Liver (tissue), 9 donors: Measurements from ENCODE around the gene CDH4. TPM values are rescaled to one million over a fixed set of nuclear protein-coding genes. Genes with fewer than 3 reads are reported as not detected.

Experiments used
- DNase-seq: peaks from one replicate; pipeline ENCODE4 v3.0.0-alpha.2; 2017; ENCODE audit warnings: low spot score
- H3K27ac ChIP-seq, 2 donors: one replicate each; pipeline ENCODE4 v1.7.0; 2013; ENCODE audit warnings: inconsistent platforms in 2 of 2, low read length in 2 of 2, control low read depth in 1 of 2, low read depth in 1 of 2, mild to moderate bottlenecking in 1 of 2
- H3K27me3 ChIP-seq, 4 donors: one replicate each; pipeline versions ENCODE4 v1.6.1 to v1.7.0; 2013; ENCODE audit warnings: low read length in 3 of 4, inconsistent platforms in 1 of 4, mild to moderate bottlenecking in 1 of 4, moderate library complexity in 1 of 4; ENCODE audit not compliant: control insufficient read depth in 4 of 4, insufficient read depth in 4 of 4
- H3K36me3 ChIP-seq, 4 donors: one replicate each; pipeline versions ENCODE4 v1.6.1 to v1.7.0; 2013; ENCODE audit warnings: low read length in 3 of 4, mild to moderate bottlenecking in 3 of 4, low read depth in 1 of 4, moderate library complexity in 1 of 4; ENCODE audit not compliant: control insufficient read depth in 4 of 4, insufficient read depth in 3 of 4
- H3K4me1 ChIP-seq, 4 donors: one replicate each; pipeline versions ENCODE4 v1.6.1 to v1.7.0; 2013; ENCODE audit warnings: low read length in 3 of 4, mild to moderate bottlenecking in 3 of 4, moderate library complexity in 1 of 4; ENCODE audit not compliant: control insufficient read depth in 4 of 4, insufficient read depth in 4 of 4
- H3K4me3 ChIP-seq, 3 donors: one replicate each; pipeline versions ENCODE4 v1.6.1 to v1.7.0; 2013; ENCODE audit warnings: low read length in 3 of 3, control low read depth in 1 of 3, low read depth in 1 of 3, mild to moderate bottlenecking in 1 of 3
- H3K9ac ChIP-seq, 2 donors: one replicate each; pipeline ENCODE4 v1.7.0; 2013; ENCODE audit warnings: low read length in 2 of 2, mild to moderate bottlenecking in 2 of 2, moderate library complexity in 2 of 2, control low read depth in 1 of 2, low read depth in 1 of 2
- H3K9me3 ChIP-seq, 4 donors: one replicate each; pipeline versions ENCODE4 v1.6.1 to v1.7.0; 2013; ENCODE audit warnings: low read length in 3 of 4; ENCODE audit not compliant: control insufficient read depth in 4 of 4
- EGR1 ChIP-seq, 2 donors: IDR thresholded peaks; 2 replicates each; pipeline ENCODE4 v1.6.1; 2016 to 2018; ENCODE audit warnings: antibody characterized with exemption in 2 of 2, low read depth in 2 of 2
- FOXA1 ChIP-seq: IDR thresholded peaks from 2 replicates; pipeline ENCODE4 v1.6.1; 2016; ENCODE audit warnings: antibody characterized with exemption
- FOXA2 ChIP-seq: IDR thresholded peaks from 2 replicates; pipeline ENCODE4 v1.6.1; 2016; ENCODE audit warnings: antibody characterized with exemption
- GABPA ChIP-seq, 2 donors: IDR thresholded peaks in 1 of 2; conservative IDR thresholded peaks in 1 of 2; 2 replicates each; pipeline ENCODE4 v1.6.1; 2016; ENCODE audit warnings: antibody characterized with exemption in 2 of 2, mild to moderate bottlenecking in 1 of 2, moderate library complexity in 1 of 2
- HNF4A ChIP-seq, 2 donors: conservative IDR thresholded peaks; 2 replicates each; pipeline ENCODE4 v1.6.1; 2016; ENCODE audit warnings: antibody characterized with exemption in 2 of 2, mild to moderate bottlenecking in 2 of 2
- HNF4G ChIP-seq: IDR thresholded peaks from 2 replicates; pipeline ENCODE4 v1.6.1; 2016; ENCODE audit warnings: antibody characterized with exemption
- JUND ChIP-seq, 2 donors: IDR thresholded peaks; 2 replicates each; pipeline ENCODE4 v1.6.1; 2016; ENCODE audit warnings: antibody characterized with exemption in 2 of 2
- NR2F2 ChIP-seq: IDR thresholded peaks from 2 replicates; pipeline ENCODE4 v1.6.1; 2016; ENCODE audit warnings: antibody characterized with exemption
- RAD21 ChIP-seq, 2 donors: IDR thresholded peaks; 2 replicates each; pipeline ENCODE4 v1.6.1; 2016; ENCODE audit warnings: antibody characterized with exemption in 2 of 2, mild to moderate bottlenecking in 2 of 2
- RXRA ChIP-seq, 2 donors: IDR thresholded peaks; 2 replicates each; pipeline ENCODE4 v1.6.1; 2017 to 2018; ENCODE audit warnings: antibody characterized with exemption in 2 of 2, mild to moderate bottlenecking in 1 of 2
- SP1 ChIP-seq: IDR thresholded peaks from 2 replicates; pipeline ENCODE4 v1.6.1; 2018; ENCODE audit warnings: antibody characterized with exemption, mild to moderate bottlenecking
- TAF1 ChIP-seq: conservative IDR thresholded peaks from 2 replicates; pipeline ENCODE4 v1.6.1; 2016; ENCODE audit warnings: antibody characterized with exemption, mild to moderate bottlenecking
- YY1 ChIP-seq: IDR thresholded peaks from 2 replicates; pipeline ENCODE4 v1.6.1; 2016; ENCODE audit warnings: antibody characterized with exemption, mild to moderate bottlenecking
- WGBS: extraction: QIAGEN DNeasy Blood & Tissue Kit; methylation state at CpG from one replicate; pipeline ENCODE4 v1.1.7; 2013; 5-methylcytosine and 5-hydroxymethylcytosine counted together
- polyA plus RNA-seq, 2 donors: library from polyadenylated mRNA; stranded (reverse) in 1 of 2; unstranded in 1 of 2; fragments of 200-250 nt in 1 of 2; fragments of >200 nt in 1 of 2; fragmentation: Nextera tagmentation in 1 of 2; extraction: Ambion mirVana in 1 of 2; gene quantifications; one replicate each; pipeline versions ENCODE4 v1.2.1 to v1.2.3, GENCODE V29; 2013 to 2015
- total RNA-seq, 2 donors: library from RNA; depleted of rRNA; stranded (reverse); fragments of >200 nt; gene quantifications; one replicate each; pipeline ENCODE4 v1.2.3, GENCODE V29; 2014
- TF ChIP-seq, protein P1 (sequence below): IDR thresholded peaks from 2 replicates; pipeline ENCODE4 v1.6.1; 2016; ENCODE audit warnings: antibody characterized with exemption, mild to moderate bottlenecking
- TF ChIP-seq, protein P2 (sequence below): IDR thresholded peaks from 2 replicates; pipeline ENCODE4 v1.6.1; 2016; ENCODE audit warnings: antibody characterized with exemption
- TF ChIP-seq, protein P3 (sequence below): fragments of 150-350 bp; IDR thresholded peaks from 2 replicates; pipeline ENCODE4 v1.5.1; 2017; ENCODE audit warnings: improper control_type of control experiment, low read depth, low read length; ENCODE audit not compliant: missing input control
- TF ChIP-seq, protein P4 (sequence below): IDR thresholded peaks from 2 replicates; pipeline ENCODE4 v1.6.1; 2016; ENCODE audit warnings: antibody characterized with exemption
- TF ChIP-seq, protein P5 (sequence below): IDR thresholded peaks from 2 replicates; pipeline ENCODE4 v1.6.1; 2016; ENCODE audit warnings: antibody characterized with exemption
- donor health status: healthy.
- donor health status: healthy.
- donor health status: healthy.
- donor health status: healthy.
- donor health status: healthy.

CDH4 gene
- total and polyA plus RNA-seq, 4 donors, result 0.03 to 0.25 (median 0.19) TPM; not detected in 1

DNA sequence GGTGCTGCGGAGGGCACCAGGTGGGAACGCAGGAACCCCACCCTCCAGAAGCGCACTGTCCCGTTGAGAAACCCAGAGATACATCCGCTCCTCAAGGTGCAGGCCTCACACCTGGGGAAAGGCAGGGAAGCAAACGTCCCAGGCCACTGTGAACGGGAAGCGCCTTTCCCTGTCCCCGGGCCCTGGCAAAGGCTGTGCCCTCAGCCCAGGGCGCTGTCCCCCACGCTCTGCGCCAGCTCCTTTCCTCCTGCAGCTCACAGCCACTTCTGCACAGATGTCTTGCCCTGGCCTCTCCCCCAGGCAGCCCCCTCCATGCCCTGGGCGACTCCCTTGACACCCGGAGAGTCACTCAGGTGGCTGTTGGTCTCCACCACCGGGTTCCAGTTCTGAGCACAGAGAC lies 609.8 kb downstream of the CDH4 start:
- Histone ChIP-seq H3K27me3 (no peaks in the 10 kb centered on the region), H3K4me3 (no peak overlapping the region), H3K4me1 (no peaks in the 10 kb centered on the region), H3K9ac (no peak overlapping the region), H3K27ac (no peak overlapping the region), H3K36me3 (no peaks in the 10 kb centered on the region), H3K9me3 (peaks cover 0 to 2% (median 0%) of the 10 kb centered on the region in 4 donors)
- WGBS, result 89% methylated on average over 15 of the region's 15 CpGs
- DNase-seq, result no peak
- TF ChIP-seq, protein P1, sequence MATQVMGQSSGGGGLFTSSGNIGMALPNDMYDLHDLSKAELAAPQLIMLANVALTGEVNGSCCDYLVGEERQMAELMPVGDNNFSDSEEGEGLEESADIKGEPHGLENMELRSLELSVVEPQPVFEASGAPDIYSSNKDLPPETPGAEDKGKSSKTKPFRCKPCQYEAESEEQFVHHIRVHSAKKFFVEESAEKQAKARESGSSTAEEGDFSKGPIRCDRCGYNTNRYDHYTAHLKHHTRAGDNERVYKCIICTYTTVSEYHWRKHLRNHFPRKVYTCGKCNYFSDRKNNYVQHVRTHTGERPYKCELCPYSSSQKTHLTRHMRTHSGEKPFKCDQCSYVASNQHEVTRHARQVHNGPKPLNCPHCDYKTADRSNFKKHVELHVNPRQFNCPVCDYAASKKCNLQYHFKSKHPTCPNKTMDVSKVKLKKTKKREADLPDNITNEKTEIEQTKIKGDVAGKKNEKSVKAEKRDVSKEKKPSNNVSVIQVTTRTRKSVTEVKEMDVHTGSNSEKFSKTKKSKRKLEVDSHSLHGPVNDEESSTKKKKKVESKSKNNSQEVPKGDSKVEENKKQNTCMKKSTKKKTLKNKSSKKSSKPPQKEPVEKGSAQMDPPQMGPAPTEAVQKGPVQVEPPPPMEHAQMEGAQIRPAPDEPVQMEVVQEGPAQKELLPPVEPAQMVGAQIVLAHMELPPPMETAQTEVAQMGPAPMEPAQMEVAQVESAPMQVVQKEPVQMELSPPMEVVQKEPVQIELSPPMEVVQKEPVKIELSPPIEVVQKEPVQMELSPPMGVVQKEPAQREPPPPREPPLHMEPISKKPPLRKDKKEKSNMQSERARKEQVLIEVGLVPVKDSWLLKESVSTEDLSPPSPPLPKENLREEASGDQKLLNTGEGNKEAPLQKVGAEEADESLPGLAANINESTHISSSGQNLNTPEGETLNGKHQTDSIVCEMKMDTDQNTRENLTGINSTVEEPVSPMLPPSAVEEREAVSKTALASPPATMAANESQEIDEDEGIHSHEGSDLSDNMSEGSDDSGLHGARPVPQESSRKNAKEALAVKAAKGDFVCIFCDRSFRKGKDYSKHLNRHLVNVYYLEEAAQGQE, result no peak
- TF ChIP-seq YY1, result no peak
- TF ChIP-seq, protein P2, sequence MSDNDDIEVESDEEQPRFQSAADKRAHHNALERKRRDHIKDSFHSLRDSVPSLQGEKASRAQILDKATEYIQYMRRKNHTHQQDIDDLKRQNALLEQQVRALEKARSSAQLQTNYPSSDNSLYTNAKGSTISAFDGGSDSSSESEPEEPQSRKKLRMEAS, result no peak
- TF ChIP-seq, protein P3, sequence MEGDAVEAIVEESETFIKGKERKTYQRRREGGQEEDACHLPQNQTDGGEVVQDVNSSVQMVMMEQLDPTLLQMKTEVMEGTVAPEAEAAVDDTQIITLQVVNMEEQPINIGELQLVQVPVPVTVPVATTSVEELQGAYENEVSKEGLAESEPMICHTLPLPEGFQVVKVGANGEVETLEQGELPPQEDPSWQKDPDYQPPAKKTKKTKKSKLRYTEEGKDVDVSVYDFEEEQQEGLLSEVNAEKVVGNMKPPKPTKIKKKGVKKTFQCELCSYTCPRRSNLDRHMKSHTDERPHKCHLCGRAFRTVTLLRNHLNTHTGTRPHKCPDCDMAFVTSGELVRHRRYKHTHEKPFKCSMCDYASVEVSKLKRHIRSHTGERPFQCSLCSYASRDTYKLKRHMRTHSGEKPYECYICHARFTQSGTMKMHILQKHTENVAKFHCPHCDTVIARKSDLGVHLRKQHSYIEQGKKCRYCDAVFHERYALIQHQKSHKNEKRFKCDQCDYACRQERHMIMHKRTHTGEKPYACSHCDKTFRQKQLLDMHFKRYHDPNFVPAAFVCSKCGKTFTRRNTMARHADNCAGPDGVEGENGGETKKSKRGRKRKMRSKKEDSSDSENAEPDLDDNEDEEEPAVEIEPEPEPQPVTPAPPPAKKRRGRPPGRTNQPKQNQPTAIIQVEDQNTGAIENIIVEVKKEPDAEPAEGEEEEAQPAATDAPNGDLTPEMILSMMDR, result no peak
- TF ChIP-seq EGR1 (IDR thresholded peaks at IDR 0.05; ENCODE audit: low read depth in 2 of 2), result no peak
- TF ChIP-seq FOXA1, result no peak
- no peak for TF ChIP-seq TAF1
- no peak for TF ChIP-seq JUND (IDR thresholded peaks at IDR 0.05)
- no peak for TF ChIP-seq RXRA (IDR thresholded peaks at IDR 0.05)
- TF ChIP-seq FOXA2, result no peak
- no peak for TF ChIP-seq RAD21 (IDR thresholded peaks at IDR 0.05)
- TF ChIP-seq, protein P4, sequence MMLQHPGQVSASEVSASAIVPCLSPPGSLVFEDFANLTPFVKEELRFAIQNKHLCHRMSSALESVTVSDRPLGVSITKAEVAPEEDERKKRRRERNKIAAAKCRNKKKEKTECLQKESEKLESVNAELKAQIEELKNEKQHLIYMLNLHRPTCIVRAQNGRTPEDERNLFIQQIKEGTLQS, result no peak
- TF ChIP-seq HNF4A (conservative IDR thresholded peaks at IDR 0.05), result no peak
- TF ChIP-seq, protein P5, sequence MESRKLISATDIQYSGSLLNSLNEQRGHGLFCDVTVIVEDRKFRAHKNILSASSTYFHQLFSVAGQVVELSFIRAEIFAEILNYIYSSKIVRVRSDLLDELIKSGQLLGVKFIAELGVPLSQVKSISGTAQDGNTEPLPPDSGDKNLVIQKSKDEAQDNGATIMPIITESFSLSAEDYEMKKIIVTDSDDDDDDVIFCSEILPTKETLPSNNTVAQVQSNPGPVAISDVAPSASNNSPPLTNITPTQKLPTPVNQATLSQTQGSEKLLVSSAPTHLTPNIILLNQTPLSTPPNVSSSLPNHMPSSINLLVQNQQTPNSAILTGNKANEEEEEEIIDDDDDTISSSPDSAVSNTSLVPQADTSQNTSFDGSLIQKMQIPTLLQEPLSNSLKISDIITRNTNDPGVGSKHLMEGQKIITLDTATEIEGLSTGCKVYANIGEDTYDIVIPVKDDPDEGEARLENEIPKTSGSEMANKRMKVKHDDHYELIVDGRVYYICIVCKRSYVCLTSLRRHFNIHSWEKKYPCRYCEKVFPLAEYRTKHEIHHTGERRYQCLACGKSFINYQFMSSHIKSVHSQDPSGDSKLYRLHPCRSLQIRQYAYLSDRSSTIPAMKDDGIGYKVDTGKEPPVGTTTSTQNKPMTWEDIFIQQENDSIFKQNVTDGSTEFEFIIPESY, result no peak
- no peak for TF ChIP-seq GABPA (IDR thresholded peaks at IDR 0.05 in 1 of 2, conservative IDR thresholded peaks at IDR 0.05 in 1 of 2)
- no peak for TF ChIP-seq SP1
- TF ChIP-seq HNF4G, result no peak

DNA sequence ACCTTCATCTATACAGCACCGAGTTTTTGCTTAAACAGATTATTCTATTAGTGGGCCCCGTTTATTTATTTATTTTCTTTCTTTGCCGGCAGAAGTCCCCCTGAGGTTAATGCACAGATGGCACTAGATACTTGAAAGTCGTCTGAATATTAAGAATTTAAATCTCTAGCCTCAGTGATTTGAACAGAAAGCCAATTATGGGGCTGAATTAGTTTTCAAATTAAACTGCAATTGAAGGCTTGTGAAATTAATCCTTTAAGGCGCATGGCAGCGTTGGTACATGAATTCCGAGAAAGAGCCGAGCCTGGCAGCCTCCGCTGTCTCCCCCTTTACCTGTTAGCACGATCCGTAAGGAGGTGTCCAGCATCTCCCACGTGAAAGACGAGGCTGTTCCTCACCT lies 610.8 kb downstream of the CDH4 start:
- Histone ChIP-seq H3K4me1 (no peaks in the 10 kb centered on the region), H3K27me3 (no peaks in the 10 kb centered on the region), H3K36me3 (no peaks in the 10 kb centered on the region), H3K9ac (no peak overlapping the region), H3K4me3 (no peak overlapping the region), H3K9me3 (peaks cover 0 to 2% (median 0%) of the 10 kb centered on the region in 4 donors), H3K27ac (no peak overlapping the region)
- 75% methylated on average over 13 of the region's 13 CpGs for WGBS
- DNase-seq, result no peak
- TF ChIP-seq, protein P1, result no peak
- TF ChIP-seq FOXA1, result no peak
- TF ChIP-seq, protein P5, result no peak
- TF ChIP-seq NR2F2, result no peak
- TF ChIP-seq RAD21 (IDR thresholded peaks at IDR 0.05), result no peak
- no peak for TF ChIP-seq HNF4A (conservative IDR thresholded peaks at IDR 0.05)
- TF ChIP-seq HNF4G, result no peak
- TF ChIP-seq TAF1, result no peak
- TF ChIP-seq, protein P2, result no peak
- TF ChIP-seq YY1, result no peak
- no peak for TF ChIP-seq FOXA2
- no peak for TF ChIP-seq EGR1 (IDR thresholded peaks at IDR 0.05; ENCODE audit: low read depth in 2 of 2)
- no peak for TF ChIP-seq JUND (IDR thresholded peaks at IDR 0.05)
- no peak for TF ChIP-seq SP1
